GM23338 (cell line): ENCODE data around the gene ZNF566. TPM values are rescaled to one million over a fixed set of nuclear protein-coding genes. Genes with fewer than 3 reads are reported as not detected.
A peak's percentile ranks its signal among the peaks of the same experiment; 100 is the strongest.

Experiments
- ATAC-seq: fragments of 200-7000 bp; cut with Tn5 transposase; 3 replicates; pipeline ENCODE4 v1.9.1; 2020
- DNase-seq: peaks from one replicate; pipeline ENCODE4 v3.0.0-alpha.2; 2015; ENCODE audit warnings: low spot score
- H2AFZ ChIP-seq: fragments of 200-600 bp; sonication (generic); 2 replicates; pipeline ENCODE4 v1.8.0; 2016; ENCODE audit warnings: antibody characterized with exemption, mild to moderate bottlenecking, moderate library complexity
- H3F3A ChIP-seq: fragments of 200-600 bp; sonication (generic); replicated peaks from 2 replicates; pipeline ENCODE4 v1.8.0; 2017; ENCODE audit warnings: antibody characterized with exemption, mixed run types, low read depth
- H3K27ac ChIP-seq: fragments of 200-600 bp; sonication (generic); 2 replicates; pipeline ENCODE4 v1.6.1; 2016; ENCODE audit warnings: low read depth
- H3K27me3 ChIP-seq: fragments of 200-600 bp; sonication (generic); 2 replicates; pipeline ENCODE4 v1.8.0; 2016; ENCODE audit warnings: mild to moderate bottlenecking, mixed run types, moderate library complexity; ENCODE audit not compliant: insufficient read depth
- H3K36me3 ChIP-seq: fragments of 200-600 bp; sonication (generic); 2 replicates; pipeline ENCODE4 v1.8.0; 2016; ENCODE audit warnings: mild to moderate bottlenecking; ENCODE audit not compliant: insufficient read depth
- H3K4me1 ChIP-seq: fragments of 200-600 bp; sonication (generic); 2 replicates; pipeline ENCODE4 v1.8.0; 2016; ENCODE audit warnings: mild to moderate bottlenecking, moderate library complexity; ENCODE audit not compliant: insufficient read depth
- H3K4me2 ChIP-seq: fragments of 200-600 bp; sonication (generic); 2 replicates; pipeline ENCODE4 v1.7.1; 2017; ENCODE audit warnings: mixed run types
- H3K4me3 ChIP-seq: fragments of 200-600 bp; sonication (generic); 2 replicates; pipeline ENCODE4 v1.6.1; 2016; ENCODE audit warnings: mixed run types
- H3K79me2 ChIP-seq: fragments of 200-600 bp; sonication (generic); replicated peaks from 2 replicates; pipeline ENCODE4 v1.8.0; 2017; ENCODE audit warnings: mild to moderate bottlenecking; ENCODE audit not compliant: insufficient read depth
- H3K9me2 ChIP-seq: fragments of 200-600 bp; sonication (generic); 2 replicates; pipeline ENCODE4 v1.8.0; 2017; ENCODE audit not compliant: insufficient read depth
- H4K20me1 ChIP-seq: fragments of 200-600 bp; sonication (generic); replicated peaks from 2 replicates; pipeline ENCODE4 v1.8.0; 2017; ENCODE audit warnings: mild to moderate bottlenecking; ENCODE audit not compliant: insufficient read depth
- H3K27ac Mint-ChIP-seq: 2 replicates; pipeline ENCODE4 v1.8.0; 2020; ENCODE audit warnings: inconsistent platforms, mild to moderate bottlenecking, moderate library complexity, mixed read lengths
- H3K27me3 Mint-ChIP-seq: 3 replicates; pipeline ENCODE4 v1.8.0; 2022; ENCODE audit warnings: low read depth, mild to moderate bottlenecking, moderate library complexity, mixed read lengths, inconsistent platforms; ENCODE audit not compliant: insufficient read depth, poor library complexity
- H3K36me3 Mint-ChIP-seq: 3 replicates; pipeline ENCODE4 v1.8.0; 2021; ENCODE audit warnings: low read depth, mild to moderate bottlenecking, inconsistent platforms, moderate library complexity, mixed read lengths
- H3K4me1 Mint-ChIP-seq: 3 replicates; pipeline ENCODE4 v1.8.0; 2020; ENCODE audit warnings: mild to moderate bottlenecking, inconsistent platforms, mixed read lengths
- H3K4me3 Mint-ChIP-seq: 3 replicates; pipeline ENCODE4 v1.8.0; 2021; ENCODE audit warnings: moderate library complexity, mild to moderate bottlenecking, inconsistent platforms, mixed read lengths
- H3K9me3 Mint-ChIP-seq: 3 replicates; pipeline ENCODE4 v1.8.0; 2020; ENCODE audit warnings: moderate library complexity, mild to moderate bottlenecking, inconsistent platforms, mixed read lengths
- CREB1 ChIP-seq: fragments of 250-450 bp; sonication (Bioruptor Pico); IDR thresholded peaks from 2 replicates; pipeline ENCODE4 v1.5.0; 2020; ENCODE audit warnings: low read depth, mild to moderate bottlenecking, moderate library complexity
- EZH2 ChIP-seq: fragments of 200-600 bp; sonication (generic); IDR thresholded peaks from one replicate; pipeline ENCODE4 v1.8.0; 2017; ENCODE audit warnings: antibody characterized with exemption, mild to moderate bottlenecking, low read depth; ENCODE audit not compliant: unreplicated experiment
- EZH2phosphoT487 ChIP-seq: fragments of 200-600 bp; sonication (generic); IDR thresholded peaks from one replicate; pipeline ENCODE4 v1.8.1; 2018; ENCODE audit warnings: antibody characterized with exemption; ENCODE audit not compliant: unreplicated experiment
- NANOG ChIP-seq: IDR thresholded peaks from 2 replicates; pipeline ENCODE4 v1.6.1; 2016; ENCODE audit warnings: antibody characterized with exemption, borderline replicate concordance
- ZNF331 ChIP-seq: fragments of 250-450 bp; sonication (Bioruptor Pico); IDR thresholded peaks from 2 replicates; pipeline ENCODE4 v1.5.0; 2020; ENCODE audit warnings: low read depth, mild to moderate bottlenecking, moderate library complexity
- polyA plus RNA-seq: library from polyadenylated mRNA; unstranded; fragments of >200 nt; fragmentation: Nextera tagmentation; extraction: Ambion mirVana; gene quantifications from 2 replicates; pipeline ENCODE4 v1.2.1, GENCODE V29; 2016
- total RNA-seq: library from RNA; depleted of rRNA; stranded (reverse); fragments of >200 nt; shearing (Covaris generic); gene quantifications from 2 replicates; pipeline ENCODE4 v1.2.3, GENCODE V29; 2014
- TF ChIP-seq, protein P1 (sequence below): IDR thresholded peaks from 2 replicates; pipeline ENCODE4 v1.6.1; 2016; ENCODE audit warnings: antibody characterized with exemption
- TF ChIP-seq, protein P2 (sequence below), 2 experiments: fragments of 200-600 bp in 1 of 2; sonication (generic) in 1 of 2; conservative IDR thresholded peaks; 2 replicates each; pipeline versions ENCODE4 v1.5.1 to v1.6.1; 2016 to 2017; ENCODE audit warnings: antibody characterized with exemption in 2 of 2, low read depth in 2 of 2, mild to moderate bottlenecking in 2 of 2, moderate library complexity in 1 of 2
- TF ChIP-seq, protein P3 (sequence below): IDR thresholded peaks from one replicate; pipeline ENCODE4 v1.6.1; 2018; ENCODE audit warnings: antibody characterized with exemption; ENCODE audit not compliant: unreplicated experiment
- TF ChIP-seq, protein P4 (sequence below): fragments of 250-450 bp; sonication (Bioruptor Pico); IDR thresholded peaks from 2 replicates; pipeline ENCODE4 v1.5.0; 2020; ENCODE audit warnings: mild to moderate bottlenecking, moderate library complexity

Gene ZNF566
- total and polyA plus RNA-seq, 2 experiments from 2014 or later, result 11.9 to 18.0 TPM

DNA sequence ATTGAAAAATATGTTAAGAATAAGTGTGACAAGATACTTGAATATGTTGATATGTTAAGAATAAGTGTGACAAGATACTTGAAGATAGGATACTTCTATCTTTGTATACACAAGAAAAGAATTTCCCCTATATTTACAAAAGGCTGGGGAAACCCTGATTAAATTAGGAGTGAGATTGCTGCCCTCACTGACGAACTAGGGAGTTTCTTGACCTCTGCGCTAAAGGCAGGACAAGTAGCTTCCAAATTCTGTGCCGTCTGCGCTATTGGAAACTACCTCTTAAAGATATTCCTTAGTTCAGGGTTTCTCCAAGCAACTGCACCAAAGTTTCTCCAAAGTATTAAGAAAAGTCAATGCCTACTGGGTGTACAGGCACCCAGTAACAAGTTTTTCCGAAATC is 38.0 kb upstream of the ZNF566 start:
- peaks cover 78% of the 10 kb centered on the region for H3K79me2 ChIP-seq
- peaks cover 6% of the 10 kb centered on the region; the same call in 1 of the 2 replicates for H3K36me3 ChIP-seq
- H2AFZ ChIP-seq, result no peak overlapping the region
- peak overlapping the region; percentile 74 for H3K4me3 ChIP-seq
- peaks cover 15% of the 10 kb centered on the region for H3K4me1 ChIP-seq
- ATAC-seq, result no peak
- H3K9me2 ChIP-seq, result no peaks in the 10 kb centered on the region
- Mint-ChIP-seq H3K27me3 (peaks cover 9% of the 10 kb centered on the region), H3K36me3 (peaks cover 57% of the 10 kb centered on the region), H3K4me1 (peaks cover 12% of the 10 kb centered on the region; the same call in 2 of the 3 replicates), H3K4me3 (peak overlapping the region; percentile 98), H3K27ac (peak overlapping the region; percentile 100), H3K9me3 (peaks cover 35% of the 10 kb centered on the region)
- no peaks in the 10 kb centered on the region for H3F3A ChIP-seq
- H3K27ac ChIP-seq, result peak overlapping the region; percentile 84; the same call in 1 of the 2 replicates
- no peak for TF ChIP-seq NANOG
- no peaks in the 10 kb centered on the region for H3K27me3 ChIP-seq
- H3K4me2 ChIP-seq, result peak overlapping the region; percentile 86
- DNase-seq, result peak; percentile 25
- peaks cover 9% of the 10 kb centered on the region for H4K20me1 ChIP-seq

DNA sequence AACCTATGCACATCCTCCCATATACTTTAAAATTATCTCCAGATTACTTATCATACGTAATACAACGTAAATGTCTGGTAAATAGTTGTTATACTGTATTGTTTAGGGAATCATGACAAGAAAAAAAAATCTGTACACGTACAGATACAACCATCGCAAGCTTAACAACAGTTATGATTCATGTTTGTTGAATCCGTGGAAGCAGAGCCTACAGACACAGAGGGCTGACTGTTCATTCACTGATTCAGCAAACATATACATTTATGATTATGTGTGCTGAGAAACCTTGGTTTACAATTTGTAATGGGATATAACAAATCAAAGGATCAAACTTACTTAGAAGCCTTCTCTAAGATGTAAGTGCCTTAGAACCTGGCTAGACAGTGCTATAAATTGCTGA is 37.2 kb upstream of the ZNF566 start:
- H3K36me3 Mint-ChIP-seq, result peaks cover 60% of the 10 kb centered on the region
- peaks cover 12% of the 10 kb centered on the region; the same call in 2 of the 3 replicates for H3K4me1 Mint-ChIP-seq
- Histone ChIP-seq H3K36me3 (peaks cover 6% of the 10 kb centered on the region; the same call in 1 of the 2 replicates), H3K9me2 (no peaks in the 10 kb centered on the region), H3K79me2 (peaks cover 85% of the 10 kb centered on the region), H4K20me1 (peaks cover 14% of the 10 kb centered on the region), H3K27me3 (no peaks in the 10 kb centered on the region), H3K4me2 (peak overlapping the region; percentile 86), H3F3A (no peaks in the 10 kb centered on the region), H3K4me3 (peak overlapping the region; percentile 74), H3K27ac (no peak overlapping the region), H3K4me1 (peaks cover 15% of the 10 kb centered on the region), H2AFZ (no peak overlapping the region)
- H3K9me3 Mint-ChIP-seq, result peaks cover 33% of the 10 kb centered on the region
- no peak for DNase-seq
- H3K27ac Mint-ChIP-seq, result no peak overlapping the region
- peaks cover 9% of the 10 kb centered on the region for H3K27me3 Mint-ChIP-seq
- no peak for ATAC-seq
- H3K4me3 Mint-ChIP-seq, result peak overlapping the region; percentile 98
- TF ChIP-seq, protein P1, sequence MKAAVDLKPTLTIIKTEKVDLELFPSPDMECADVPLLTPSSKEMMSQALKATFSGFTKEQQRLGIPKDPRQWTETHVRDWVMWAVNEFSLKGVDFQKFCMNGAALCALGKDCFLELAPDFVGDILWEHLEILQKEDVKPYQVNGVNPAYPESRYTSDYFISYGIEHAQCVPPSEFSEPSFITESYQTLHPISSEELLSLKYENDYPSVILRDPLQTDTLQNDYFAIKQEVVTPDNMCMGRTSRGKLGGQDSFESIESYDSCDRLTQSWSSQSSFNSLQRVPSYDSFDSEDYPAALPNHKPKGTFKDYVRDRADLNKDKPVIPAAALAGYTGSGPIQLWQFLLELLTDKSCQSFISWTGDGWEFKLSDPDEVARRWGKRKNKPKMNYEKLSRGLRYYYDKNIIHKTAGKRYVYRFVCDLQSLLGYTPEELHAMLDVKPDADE, result no peak
- no peak for TF ChIP-seq CREB1
- no peak for TF ChIP-seq EZH2
- TF ChIP-seq, protein P2, sequence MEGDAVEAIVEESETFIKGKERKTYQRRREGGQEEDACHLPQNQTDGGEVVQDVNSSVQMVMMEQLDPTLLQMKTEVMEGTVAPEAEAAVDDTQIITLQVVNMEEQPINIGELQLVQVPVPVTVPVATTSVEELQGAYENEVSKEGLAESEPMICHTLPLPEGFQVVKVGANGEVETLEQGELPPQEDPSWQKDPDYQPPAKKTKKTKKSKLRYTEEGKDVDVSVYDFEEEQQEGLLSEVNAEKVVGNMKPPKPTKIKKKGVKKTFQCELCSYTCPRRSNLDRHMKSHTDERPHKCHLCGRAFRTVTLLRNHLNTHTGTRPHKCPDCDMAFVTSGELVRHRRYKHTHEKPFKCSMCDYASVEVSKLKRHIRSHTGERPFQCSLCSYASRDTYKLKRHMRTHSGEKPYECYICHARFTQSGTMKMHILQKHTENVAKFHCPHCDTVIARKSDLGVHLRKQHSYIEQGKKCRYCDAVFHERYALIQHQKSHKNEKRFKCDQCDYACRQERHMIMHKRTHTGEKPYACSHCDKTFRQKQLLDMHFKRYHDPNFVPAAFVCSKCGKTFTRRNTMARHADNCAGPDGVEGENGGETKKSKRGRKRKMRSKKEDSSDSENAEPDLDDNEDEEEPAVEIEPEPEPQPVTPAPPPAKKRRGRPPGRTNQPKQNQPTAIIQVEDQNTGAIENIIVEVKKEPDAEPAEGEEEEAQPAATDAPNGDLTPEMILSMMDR (conservative IDR thresholded peaks at IDR 0.05; ENCODE audit: low read depth in 2 of 2), result no peak
- TF ChIP-seq, protein P3, sequence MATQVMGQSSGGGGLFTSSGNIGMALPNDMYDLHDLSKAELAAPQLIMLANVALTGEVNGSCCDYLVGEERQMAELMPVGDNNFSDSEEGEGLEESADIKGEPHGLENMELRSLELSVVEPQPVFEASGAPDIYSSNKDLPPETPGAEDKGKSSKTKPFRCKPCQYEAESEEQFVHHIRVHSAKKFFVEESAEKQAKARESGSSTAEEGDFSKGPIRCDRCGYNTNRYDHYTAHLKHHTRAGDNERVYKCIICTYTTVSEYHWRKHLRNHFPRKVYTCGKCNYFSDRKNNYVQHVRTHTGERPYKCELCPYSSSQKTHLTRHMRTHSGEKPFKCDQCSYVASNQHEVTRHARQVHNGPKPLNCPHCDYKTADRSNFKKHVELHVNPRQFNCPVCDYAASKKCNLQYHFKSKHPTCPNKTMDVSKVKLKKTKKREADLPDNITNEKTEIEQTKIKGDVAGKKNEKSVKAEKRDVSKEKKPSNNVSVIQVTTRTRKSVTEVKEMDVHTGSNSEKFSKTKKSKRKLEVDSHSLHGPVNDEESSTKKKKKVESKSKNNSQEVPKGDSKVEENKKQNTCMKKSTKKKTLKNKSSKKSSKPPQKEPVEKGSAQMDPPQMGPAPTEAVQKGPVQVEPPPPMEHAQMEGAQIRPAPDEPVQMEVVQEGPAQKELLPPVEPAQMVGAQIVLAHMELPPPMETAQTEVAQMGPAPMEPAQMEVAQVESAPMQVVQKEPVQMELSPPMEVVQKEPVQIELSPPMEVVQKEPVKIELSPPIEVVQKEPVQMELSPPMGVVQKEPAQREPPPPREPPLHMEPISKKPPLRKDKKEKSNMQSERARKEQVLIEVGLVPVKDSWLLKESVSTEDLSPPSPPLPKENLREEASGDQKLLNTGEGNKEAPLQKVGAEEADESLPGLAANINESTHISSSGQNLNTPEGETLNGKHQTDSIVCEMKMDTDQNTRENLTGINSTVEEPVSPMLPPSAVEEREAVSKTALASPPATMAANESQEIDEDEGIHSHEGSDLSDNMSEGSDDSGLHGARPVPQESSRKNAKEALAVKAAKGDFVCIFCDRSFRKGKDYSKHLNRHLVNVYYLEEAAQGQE, result no peak
- TF ChIP-seq ZNF331, result no peak
- no peak for TF ChIP-seq EZH2phosphoT487
- TF ChIP-seq, protein P4, sequence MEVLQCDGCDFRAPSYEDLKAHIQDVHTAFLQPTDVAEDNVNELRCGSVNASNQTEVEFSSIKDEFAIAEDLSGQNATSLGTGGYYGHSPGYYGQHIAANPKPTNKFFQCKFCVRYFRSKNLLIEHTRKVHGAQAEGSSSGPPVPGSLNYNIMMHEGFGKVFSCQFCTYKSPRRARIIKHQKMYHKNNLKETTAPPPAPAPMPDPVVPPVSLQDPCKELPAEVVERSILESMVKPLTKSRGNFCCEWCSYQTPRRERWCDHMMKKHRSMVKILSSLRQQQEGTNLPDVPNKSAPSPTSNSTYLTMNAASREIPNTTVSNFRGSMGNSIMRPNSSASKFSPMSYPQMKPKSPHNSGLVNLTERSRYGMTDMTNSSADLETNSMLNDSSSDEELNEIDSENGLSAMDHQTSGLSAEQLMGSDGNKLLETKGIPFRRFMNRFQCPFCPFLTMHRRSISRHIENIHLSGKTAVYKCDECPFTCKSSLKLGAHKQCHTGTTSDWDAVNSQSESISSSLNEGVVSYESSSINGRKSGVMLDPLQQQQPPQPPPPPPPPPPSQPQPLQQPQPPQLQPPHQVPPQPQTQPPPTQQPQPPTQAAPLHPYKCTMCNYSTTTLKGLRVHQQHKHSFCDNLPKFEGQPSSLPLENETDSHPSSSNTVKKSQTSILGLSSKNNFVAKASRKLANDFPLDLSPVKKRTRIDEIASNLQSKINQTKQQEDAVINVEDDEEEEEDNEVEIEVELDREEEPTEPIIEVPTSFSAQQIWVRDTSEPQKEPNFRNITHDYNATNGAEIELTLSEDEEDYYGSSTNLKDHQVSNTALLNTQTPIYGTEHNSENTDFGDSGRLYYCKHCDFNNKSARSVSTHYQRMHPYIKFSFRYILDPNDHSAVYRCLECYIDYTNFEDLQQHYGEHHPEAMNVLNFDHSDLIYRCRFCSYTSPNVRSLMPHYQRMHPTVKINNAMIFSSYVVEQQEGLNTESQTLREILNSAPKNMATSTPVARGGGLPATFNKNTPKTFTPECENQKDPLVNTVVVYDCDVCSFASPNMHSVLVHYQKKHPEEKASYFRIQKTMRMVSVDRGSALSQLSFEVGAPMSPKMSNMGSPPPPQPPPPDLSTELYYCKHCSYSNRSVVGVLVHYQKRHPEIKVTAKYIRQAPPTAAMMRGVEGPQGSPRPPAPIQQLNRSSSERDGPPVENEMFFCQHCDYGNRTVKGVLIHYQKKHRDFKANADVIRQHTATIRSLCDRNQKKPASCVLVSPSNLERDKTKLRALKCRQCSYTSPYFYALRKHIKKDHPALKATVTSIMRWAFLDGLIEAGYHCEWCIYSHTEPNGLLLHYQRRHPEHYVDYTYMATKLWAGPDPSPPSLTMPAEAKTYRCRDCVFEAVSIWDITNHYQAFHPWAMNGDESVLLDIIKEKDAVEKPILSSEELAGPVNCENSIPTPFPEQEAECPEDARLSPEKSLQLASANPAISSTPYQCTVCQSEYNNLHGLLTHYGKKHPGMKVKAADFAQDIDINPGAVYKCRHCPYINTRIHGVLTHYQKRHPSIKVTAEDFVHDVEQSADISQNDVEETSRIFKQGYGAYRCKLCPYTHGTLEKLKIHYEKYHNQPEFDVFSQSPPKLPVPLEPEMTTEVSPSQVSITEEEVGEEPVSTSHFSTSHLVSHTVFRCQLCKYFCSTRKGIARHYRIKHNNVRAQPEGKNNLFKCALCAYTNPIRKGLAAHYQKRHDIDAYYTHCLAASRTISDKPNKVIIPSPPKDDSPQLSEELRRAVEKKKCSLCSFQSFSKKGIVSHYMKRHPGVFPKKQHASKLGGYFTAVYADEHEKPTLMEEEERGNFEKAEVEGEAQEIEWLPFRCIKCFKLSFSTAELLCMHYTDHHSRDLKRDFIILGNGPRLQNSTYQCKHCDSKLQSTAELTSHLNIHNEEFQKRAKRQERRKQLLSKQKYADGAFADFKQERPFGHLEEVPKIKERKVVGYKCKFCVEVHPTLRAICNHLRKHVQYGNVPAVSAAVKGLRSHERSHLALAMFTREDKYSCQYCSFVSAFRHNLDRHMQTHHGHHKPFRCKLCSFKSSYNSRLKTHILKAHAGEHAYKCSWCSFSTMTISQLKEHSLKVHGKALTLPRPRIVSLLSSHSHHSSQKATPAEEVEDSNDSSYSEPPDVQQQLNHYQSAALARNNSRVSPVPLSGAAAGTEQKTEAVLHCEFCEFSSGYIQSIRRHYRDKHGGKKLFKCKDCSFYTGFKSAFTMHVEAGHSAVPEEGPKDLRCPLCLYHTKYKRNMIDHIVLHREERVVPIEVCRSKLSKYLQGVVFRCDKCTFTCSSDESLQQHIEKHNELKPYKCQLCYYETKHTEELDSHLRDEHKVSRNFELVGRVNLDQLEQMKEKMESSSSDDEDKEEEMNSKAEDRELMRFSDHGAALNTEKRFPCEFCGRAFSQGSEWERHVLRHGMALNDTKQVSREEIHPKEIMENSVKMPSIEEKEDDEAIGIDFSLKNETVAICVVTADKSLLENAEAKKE (CRISPR knock-in tag), result no peak
